Stimulated activated CD8-positive, alpha-beta memory T cell treated with anti-CD3 and anti-CD28 coated beads, Interleukin-12 subunit alpha, Interleukin-12 subunit beta, amount 100 ng/mL, for 24 hours (primary cell): ENCODE results near the gene PABPN1L.

Experiments
- DNase-seq: peaks from one replicate; pipeline ENCODE4 v3.0.0-alpha.2; 2020; ENCODE audit errors: extremely low read depth

PABPN1L gene

DNA sequence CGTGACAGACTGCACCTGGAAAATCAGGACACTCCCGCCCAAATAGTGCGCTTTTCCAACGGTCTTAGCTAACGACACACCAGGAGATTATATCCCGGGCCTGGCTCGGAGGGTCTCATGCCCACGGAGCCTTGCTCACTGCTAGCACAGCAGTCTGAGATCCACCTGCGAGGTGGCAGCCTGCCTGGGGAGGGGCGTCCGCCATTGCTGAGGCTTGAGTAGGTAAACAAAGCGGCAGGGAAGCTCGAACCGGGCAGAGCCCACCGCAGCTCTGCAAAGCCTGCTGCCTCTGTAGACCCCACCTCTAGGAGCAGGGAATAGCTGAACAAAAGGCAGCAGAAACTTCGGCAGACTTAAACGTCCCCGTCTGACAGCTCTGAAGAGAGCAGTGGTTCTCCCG lies 14.8 kb downstream of the PABPN1L start:
- DNase-seq: no peak

DNA sequence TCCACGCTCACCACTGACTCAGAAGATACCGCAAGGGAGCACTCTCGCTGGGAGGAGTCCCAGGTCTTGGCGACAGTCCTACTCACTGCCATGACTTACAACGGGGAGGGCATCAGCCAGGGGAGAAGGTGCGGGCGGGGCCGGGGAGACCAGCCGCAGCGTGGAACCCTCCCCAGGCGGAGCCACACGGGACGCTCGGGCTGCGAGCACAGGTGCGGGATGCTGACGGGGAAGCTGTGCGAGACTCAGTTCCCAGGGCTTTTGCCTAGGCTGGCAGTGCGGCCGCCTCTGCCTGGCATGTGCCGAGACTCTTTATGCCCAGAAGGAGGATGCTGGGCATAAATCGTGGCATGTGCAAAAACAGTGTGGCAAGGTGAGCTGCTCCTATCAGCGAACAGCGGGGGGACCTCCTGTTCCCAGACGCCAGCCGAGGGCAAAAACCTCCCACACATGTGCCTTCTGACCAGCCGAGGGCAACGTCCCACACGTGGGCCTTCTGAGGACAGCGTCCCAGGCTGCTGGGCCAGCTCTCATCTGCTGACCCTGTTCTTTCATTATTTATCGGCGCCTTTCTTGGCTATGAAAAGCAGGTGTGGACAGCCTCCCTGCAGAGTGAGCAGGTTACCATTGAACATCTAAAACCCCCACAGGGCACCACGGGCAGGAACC lies 15.8 kb downstream of the PABPN1L start:
- no peak for DNase-seq

DNA sequence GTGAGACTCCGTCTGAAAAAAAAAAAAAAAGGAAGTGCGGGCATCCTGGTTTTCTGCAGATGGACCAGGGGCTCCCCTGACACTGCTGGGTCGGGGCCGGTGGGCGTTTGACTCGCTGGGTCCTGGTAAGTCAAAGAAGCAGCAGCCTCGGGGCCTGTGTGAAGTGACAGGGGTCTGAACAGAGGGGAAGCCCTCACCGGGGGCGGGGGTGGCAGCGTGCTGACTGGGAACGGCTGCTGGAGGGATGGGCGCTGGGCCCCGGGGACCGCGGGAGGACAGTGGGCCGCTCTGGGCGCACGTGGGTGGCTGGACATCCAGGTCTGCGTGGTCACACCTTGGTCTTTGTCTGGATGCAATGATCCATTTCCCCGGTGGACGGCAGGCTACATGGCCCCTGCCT lies 17.9 kb downstream of the PABPN1L start:
- DNase-seq: no peak

DNA sequence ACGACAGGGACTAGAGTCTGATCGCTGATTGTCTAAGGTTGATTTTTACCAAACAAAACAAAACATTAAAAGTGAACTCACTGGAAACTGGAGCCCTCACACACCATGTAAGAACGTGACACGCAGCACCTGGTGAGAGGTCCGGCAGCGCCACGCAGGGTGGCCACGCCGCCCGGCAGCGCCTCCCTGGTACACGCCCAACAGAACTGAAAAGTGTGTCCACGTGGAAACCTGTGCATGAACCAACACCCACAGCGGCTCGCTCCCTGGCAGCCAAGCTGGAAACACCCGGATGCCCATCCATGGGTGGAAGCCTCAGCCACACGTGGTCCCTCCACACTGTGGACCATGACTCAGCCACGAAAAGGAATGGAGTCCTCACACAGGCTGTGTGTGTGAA lies 18.8 kb downstream of the PABPN1L start:
- no peak for DNase-seq

DNA sequence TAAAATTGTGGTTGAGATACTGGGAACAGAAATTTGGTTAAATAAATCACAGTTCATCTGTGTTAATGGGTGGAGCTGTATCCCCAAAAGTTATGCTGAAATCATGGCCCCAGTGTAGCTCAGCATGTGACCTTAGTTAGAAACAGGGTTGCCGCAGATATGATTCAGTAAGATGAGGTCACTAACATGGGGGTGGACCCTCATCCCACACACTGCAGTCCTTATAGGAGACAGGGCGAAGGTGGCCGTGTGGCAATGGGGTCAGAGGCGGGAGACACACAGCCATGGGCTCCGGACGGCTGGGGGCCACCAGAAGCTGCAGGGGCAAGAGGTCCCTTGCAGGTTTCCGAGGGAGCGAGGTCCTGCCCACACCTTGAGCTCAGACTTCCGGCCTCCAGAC lies 20.4 kb downstream of the PABPN1L start:
- DNase-seq: no peak

DNA sequence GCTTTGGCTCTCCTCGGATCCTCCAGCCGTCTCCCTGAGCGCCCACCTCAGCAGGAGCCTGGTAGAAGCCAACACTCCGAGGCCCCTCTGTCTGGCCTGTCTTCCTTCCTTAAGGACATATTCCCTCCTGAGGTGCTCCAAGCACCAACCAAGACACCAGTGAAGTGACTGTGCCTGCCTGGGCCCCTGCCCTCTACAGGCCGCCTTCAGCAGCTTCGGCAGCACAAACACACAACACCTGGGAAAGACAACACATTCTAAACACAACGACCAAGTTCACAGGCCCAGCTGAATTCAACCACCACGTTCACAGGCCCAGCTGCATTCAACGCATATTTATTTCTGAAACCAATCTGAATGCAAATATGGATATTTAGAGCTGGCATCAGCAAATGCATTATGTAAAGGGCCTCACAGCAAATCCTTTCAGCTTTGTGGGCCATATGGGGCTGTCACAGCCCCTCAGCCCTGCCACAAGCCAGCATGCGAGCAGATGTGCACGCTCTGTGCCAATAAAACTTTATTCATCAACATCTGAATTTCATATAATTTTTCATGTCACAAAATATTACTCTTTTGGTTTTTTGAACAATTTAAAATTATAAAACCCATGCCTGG lies 21.9 kb downstream of the PABPN1L start:
- no peak for DNase-seq

DNA sequence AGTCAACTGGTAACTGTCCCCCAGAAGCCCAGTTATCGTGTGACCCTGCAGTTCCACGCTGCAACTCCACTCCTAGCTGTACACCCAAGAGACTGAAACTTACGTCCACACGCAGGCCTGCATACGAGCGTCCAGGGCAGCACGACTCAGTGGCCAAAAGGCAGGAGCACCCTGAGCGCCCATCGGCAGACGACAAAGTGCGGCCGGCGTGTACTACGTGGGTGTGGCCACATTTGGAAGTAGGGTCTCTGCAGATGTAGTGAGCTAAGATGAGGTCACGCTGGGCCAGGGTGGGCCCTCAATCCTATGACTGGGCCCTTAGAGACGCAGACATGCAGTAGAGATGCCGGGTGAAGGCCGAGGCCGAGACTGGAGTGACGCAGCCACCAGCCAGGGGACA lies 23.2 kb downstream of the PABPN1L start:
- DNase-seq: no peak

DNA sequence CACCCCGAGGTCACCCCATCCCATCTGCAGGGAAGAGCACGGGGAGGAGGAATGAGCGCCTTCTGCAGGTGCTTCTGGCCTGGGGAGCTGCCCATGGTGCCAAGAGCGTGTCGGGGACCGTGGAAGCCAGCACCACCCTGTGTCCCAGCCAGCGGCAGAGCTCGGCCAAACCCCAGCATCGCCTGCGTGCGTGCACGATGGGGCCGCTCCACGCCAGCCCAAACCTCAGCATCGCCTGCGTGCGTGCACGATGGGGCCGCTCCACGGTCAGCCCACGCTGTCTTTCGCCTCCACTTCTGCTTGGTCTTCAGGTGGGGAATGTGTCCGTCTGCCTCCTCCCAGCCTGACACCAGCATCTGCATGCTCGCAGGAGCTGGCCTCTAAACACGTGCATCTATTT lies 23.7 kb downstream of the PABPN1L start:
- DNase-seq: no peak

DNA sequence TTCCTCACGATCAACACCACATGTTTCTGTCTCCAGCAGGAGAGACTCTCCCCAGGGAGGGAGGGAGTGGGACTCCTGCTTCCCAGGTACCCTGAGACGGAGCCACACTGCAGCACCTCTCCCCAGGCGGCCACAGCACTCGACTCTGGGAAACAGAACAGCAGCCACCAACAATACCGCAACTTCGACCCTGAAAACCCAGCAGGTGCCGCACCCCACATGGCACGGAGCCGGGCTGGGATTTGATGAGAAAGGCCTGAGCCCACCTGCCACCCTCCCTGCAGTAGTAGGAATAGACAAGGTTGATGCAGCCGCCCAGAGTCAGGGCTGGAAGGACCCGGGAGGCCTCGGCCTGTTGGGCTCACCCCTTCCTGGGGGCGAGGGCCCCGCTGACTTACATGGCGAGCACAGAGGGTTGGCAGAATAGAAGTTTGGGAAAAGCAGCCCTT lies 24.1 kb downstream of the PABPN1L start:
- DNase-seq: no peak

DNA sequence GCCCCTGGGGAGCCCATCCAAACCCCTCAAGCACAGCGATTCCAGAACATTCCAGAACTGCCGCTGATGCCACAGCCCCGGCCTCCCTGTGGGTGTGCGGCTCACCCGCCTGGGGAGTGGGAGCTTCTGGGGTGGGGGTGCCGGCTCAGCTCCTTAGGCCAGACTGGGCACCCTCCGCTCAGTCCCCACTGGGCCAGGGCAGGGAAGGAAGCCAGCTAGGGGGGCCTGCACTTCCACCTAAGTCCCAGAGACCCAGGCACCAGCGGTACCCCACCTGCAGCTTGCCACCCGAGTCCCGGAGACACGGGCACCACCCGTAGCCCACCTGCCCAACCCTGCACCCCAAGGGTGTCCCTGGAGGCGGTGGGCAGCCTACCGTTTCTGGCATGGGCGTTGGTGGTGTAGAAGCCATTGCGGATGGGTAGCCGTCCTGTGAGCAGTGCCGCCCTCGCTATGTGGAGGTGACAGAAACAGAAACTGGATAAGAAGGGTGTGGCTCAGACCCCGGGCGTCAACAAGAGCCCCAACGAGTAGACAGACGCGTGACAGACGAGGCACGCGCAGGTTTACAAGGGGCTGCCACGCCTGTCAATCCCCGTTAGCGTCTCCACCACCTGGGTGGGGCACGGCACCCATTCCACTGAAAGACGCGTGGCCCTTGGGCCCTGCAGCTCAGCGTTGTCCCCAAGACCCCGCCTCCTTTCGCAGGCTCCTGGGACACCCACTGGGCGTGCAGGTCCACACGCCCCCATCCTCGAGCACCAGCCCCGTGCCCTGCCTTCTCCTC lies 24.7 kb downstream of the PABPN1L start:
- no peak for DNase-seq

DNA sequence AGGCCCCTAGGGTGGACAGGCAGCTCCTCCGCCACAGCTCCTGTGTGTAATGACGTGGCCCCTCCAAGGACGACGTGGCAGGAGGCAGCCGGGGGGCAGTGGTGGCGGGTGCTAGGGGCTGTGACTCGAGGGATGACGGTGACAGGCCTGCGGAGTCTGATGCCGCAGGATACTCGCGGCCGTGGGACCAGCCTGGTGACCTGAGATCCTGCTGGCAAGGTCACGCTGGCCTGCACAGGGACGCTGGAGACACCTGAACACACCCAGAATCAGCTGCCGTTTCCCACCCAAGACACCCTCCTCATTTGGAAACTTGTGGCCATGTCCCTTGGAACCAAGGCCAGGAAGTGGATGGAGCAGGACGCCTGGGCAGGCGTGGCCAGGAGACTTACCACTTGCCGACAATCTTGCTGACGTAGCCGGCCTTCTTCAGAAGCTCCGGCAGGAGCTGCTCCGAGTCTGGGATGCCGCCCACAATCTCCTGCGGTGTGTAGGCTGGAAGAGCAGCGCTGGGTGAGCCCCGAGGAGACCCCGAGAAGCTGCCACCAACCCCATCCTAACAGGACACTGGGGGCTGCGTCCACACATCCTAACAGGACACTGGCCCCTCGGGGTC lies 25.8 kb downstream of the PABPN1L start:
- DNase-seq: no peak

DNA sequence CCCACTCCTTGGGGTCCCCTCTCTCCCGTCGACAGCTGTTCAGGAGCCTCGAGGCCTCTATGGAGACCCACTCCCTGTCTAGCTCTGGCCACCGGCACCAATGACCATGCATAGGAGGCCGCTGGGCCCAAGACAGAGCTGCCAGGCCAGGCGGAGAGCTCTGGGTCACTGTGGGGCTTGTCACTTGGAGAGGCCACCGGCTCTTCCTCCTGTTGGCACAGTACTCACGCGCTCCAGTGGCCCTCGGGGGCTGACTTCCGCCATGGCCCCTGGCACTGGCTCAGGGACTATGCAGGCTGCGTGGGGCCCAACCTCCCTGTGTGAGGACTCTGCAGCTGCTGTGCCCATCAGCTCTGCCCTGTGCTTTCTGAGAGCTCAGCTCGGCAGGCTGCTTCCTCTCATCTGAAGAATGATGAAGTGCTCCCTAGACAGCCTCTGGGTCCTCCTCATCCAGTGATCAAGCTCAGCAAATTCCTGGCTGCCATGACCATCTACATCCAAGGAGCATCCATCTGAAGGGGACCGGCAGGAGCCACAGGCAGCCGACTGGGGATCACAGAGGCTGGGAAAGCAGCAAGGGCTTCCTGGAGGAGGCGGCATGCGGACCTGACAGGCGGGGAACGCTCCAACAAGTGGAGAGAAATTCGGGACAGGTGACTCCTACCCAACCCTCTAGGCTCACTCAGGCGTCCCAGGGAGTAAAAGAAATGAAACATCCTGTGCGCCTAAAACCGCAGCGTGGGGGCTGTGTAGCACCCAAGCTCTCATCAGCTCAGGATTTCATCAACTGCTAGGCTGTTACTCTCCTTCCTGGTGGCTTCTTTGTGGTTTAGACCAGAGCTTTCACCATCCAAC lies 26.5 kb downstream of the PABPN1L start:
- no peak for DNase-seq

DNA sequence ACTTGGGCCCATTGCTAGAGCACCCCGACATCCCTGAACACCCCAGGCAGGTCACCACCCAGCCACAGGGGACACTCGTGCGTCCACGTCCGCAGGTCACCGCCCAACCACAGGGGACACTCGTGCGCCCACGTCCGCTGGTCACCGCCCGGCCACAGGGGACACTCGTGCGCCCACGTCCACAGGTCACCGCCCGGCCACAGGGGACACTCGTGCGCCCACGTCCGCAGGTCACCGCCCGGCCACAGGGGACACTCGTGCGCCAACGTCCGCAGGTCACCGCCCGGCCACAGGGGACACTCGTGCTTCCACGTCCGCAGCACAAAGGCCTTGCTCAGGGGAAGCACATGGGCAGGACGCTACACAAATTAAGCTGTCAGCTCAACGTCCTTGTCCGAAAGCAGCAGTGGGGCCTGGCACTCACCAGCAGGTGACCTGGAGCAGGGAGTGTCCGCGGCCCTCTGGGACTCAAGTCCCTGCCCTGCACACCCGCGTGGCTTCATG lies 27.4 kb downstream of the PABPN1L start:
- no peak for DNase-seq

DNA sequence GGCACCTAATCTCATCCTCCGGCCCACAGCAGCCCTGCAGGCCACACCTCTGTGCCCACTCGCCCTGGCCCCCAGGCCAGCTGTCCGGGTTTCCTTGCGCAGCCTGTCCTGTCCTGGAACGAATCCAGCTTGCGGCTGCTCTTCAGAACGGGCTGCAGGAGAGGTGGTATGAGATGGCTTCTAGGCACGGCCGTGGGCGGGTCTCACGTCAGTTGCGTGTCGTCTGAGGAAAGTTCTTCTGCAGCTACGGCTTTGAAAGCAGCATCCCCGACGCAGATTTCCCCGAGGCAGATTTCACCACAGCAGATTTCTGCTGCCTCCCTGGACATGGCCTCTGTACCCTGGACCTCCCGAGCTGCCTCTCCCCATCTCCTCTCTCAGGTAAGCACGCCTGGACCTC lies 27.9 kb downstream of the PABPN1L start:
- DNase-seq: no peak

DNA sequence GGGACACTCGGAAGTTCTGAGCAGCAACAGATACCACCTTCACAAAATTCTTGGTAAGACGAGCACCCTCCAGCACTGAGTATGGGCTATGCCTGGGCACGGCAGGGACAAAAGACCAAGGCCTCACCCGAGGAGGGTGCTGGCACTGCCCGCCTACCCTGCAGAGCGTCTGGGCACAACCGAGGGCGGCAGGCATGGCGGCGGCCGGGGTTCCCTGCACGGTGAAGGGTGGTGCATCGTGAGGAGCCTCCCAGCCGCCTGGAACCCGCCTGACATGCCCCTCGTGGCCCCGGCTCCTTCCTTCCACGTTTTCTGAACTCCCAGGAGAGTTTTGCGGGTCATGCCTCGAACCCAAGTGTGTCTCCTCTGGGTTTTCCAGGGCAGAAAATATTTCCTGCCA lies 28.7 kb downstream of the PABPN1L start:
- no peak for DNase-seq

DNA sequence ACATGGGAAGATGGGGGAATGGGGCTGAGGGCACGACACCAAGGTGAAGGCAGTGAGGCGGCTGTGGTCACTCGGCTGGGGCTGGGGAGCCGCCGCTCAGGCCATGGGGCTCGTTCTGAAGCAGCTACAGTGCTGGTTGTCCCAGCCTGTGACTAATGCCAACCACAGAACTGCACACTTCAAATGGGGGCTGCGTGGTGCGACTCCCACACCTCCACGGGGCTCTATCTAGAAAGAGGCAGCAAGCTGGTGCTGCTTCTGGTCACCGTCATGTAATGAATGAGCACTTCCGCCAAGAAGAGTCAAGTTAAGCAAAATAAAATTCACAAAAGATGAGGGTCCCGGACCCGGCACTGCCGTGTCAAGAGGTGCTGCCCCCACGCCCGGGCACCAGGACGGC lies 29.7 kb downstream of the PABPN1L start:
- DNase-seq: no peak

DNA sequence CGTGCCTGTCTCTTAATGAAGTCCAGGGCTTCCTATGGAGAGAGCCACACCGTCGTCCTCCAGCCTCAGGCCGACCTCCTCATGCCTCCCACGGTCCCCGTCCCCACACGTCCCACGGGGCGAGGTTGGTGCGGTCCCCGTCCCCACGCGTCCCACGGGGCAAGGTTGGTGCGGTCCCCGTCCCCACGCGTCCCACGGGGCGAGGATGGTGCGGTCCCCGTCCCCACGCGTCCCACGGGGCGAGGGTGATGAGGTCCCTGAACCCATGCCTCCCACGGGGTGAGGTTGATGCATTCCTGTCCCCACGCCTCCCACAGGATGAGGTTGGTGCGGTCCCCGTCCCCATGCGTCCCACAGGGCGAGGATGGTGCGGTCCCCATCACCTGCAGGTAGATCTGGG lies 30.6 kb downstream of the PABPN1L start:
- DNase-seq: no peak

DNA sequence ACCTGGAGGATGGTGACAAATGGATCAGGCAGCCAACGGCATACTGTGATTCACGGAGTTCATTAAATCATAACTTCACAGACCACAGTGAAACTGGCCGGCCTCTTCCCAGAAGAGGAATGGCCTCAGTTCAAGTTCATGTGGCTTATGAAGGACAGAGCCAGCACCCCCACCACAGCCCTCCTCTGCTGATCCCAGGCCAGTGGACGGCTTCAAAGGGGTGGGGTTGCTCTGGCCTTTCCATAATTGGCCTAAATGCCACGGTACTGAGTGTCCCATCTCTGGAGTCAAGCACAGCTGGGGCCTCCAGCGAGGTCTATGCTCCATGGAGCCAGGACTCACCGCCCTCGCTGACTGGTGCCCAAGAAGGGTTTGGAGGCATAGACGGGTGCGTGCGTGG lies 31.1 kb downstream of the PABPN1L start:
- DNase-seq: no peak

DNA sequence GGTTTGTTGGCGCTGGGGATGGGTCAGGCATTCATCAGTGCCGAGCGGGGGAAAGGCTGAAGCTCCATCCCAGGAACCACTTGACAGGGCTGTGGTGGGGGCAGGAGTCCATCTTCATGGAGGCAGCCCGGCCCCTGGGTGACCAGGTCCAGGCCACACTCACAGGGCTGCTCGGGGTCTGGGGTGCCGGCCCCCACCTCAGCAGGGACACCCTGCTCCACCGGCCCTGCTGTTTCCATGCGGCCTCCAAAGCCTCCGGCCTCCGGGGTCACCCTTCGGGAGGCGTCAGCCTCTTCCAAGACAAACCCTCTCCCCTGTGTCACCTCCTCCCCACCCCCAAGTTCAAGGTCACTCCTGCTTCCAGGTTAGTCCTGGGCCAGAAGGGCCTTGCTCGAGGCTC lies 31.8 kb downstream of the PABPN1L start:
- no peak for DNase-seq

DNA sequence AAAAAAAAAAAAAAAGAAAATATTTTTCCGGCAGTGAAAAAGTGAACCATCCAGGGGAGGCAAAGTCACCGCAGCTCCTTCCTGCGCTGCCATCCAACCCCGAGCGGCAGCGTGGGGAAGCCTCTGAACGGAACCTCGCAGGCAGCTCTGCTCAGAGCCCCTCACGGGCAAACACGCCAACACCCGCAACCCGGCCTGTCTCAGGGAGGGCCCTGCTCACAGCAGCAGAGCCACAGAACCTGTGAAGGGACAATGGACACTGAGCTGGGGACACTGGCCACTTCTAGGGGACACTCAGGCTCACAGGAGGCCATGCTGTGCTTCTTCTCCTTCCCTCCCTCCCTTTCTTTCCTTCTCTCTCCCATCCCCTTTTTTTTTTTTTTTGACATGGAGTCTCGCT lies 33.4 kb downstream of the PABPN1L start:
- no peak for DNase-seq

DNA sequence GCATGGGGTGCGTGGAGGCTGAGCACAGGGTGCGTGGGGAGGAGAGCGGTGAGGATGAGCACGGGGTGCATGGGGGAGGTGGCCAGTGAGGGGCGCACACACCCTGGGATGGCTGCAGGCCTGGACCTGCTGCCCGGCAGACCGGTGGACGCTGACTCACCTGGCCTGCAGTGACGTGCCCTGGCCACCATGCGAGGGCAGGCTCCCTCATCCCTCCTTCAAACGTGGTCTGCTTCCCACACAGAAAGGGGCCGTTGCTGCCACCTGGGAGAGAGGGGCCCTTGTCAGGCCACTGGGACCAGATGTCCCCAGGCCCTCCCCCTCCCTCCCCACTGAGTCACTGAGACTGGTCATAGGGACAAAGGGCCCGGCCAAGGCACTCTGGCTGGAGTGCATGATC lies 34.6 kb downstream of the PABPN1L start:
- DNase-seq: no peak

DNA sequence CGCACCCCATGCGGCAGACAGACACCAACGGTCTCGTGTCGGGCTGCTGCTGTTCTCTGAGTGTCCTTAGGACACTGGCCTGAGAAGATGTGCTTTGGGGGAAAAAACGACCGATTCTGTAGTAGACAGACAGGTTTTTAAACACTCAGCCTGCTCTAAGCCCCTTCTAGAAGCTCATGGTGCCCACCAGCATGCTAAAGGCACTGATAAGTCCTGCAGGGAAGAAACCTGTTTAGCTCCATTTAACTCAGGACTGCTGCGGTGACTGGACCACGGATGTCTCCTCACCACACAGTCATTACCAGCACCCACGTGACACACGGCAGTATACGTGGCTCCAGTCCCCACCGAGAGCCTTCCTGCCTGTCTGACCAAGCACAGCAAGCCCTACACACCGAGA lies 35.7 kb downstream of the PABPN1L start:
- DNase-seq: no peak
